ENCODE measurements around the gene HCRTR2.
"Not testable (repeated sequence)": the region's sequence is repeated elsewhere in the genome, so short reads cannot be mapped to it uniquely, and the experiment has no call there.

The HCRTR2 gene

GRCh38 chr6:55212156-55212555 is 37.8 kb downstream of the HCRTR2 start:
- no peak for DNase-seq (ENCODE audit: low spot score)

GRCh38 chr6:55220961-55221360 is 46.6 kb downstream of the HCRTR2 start:
- DNase-seq (ENCODE audit: low spot score) = no peak

- DNase-seq (ENCODE audit: low spot score) = no peak
Measured at GRCh38 chr6:55227862-55228261, 53.5 kb downstream of the HCRTR2 start.

GRCh38 chr6:55239099-55239498 is 64.8 kb downstream of the HCRTR2 start:
- no peak for DNase-seq (ENCODE audit: low spot score)

GRCh38 chr6:55240975-55241605 is 66.8 kb downstream of the HCRTR2 start:
- peak; percentile 2 for DNase-seq (ENCODE audit: low spot score)

- DNase-seq (ENCODE audit: low spot score) = no peak
Measured at GRCh38 chr6:55250400-55250799, 76.1 kb downstream of the HCRTR2 start.

- DNase-seq (ENCODE audit: low spot score) = no peak
Measured at GRCh38 chr6:55255113-55255512, 80.8 kb downstream of the HCRTR2 start.

- no peak for DNase-seq (ENCODE audit: low spot score)
Measured at GRCh38 chr6:55260181-55260580, 85.9 kb downstream of the HCRTR2 start.

GRCh38 chr6:55265409-55266114 is 91.2 kb downstream of the HCRTR2 start:
- no peak for DNase-seq (ENCODE audit: low spot score)

GRCh38 chr6:55266896-55267295 is 92.6 kb downstream of the HCRTR2 start:
- DNase-seq (ENCODE audit: low spot score) = no peak

GRCh38 chr6:55276745-55277530 is 102.6 kb downstream of the HCRTR2 start:
- DNase-seq (ENCODE audit: low spot score) = peak; percentile 52

- peak; percentile 4 for DNase-seq (ENCODE audit: low spot score)
Measured at GRCh38 chr6:55277646-55278045, 103.3 kb downstream of the HCRTR2 start.

GRCh38 chr6:55281215-55281614 is 106.9 kb downstream of the HCRTR2 start:
- DNase-seq (ENCODE audit: low spot score) = no peak

GRCh38 chr6:55282115-55282514 is 107.8 kb downstream of the HCRTR2 start:
- DNase-seq (ENCODE audit: low spot score) = no peak

GRCh38 chr6:55286824-55287223 is 112.5 kb downstream of the HCRTR2 start:
- no peak for DNase-seq (ENCODE audit: low spot score)

GRCh38 chr6:55290736-55291135 is 116.4 kb downstream of the HCRTR2 start:
- no peak for DNase-seq (ENCODE audit: low spot score)

GRCh38 chr6:55293116-55293515 is 118.8 kb downstream of the HCRTR2 start:
- no peak for DNase-seq (ENCODE audit: low spot score)

- DNase-seq (ENCODE audit: low spot score) = not testable (repeated sequence)
Measured at GRCh38 chr6:55297214-55297613, 122.9 kb downstream of the HCRTR2 start.

- no peak for DNase-seq (ENCODE audit: low spot score)
Measured at GRCh38 chr6:55299286-55299985, 125.1 kb downstream of the HCRTR2 start.

- no peak for DNase-seq (ENCODE audit: low spot score)
Measured at GRCh38 chr6:55304747-55305146, 130.4 kb downstream of the HCRTR2 start.

- no peak for DNase-seq (ENCODE audit: low spot score)
Measured at GRCh38 chr6:55319961-55320695, 145.8 kb downstream of the HCRTR2 start.

All from SK-N-DZ (cell line).